Thoracic aorta endothelial cell (primary cell): ENCODE results near the gene CPSF4. TPM values are rescaled to one million over a fixed set of nuclear protein-coding genes. Genes with fewer than 3 reads are reported as not detected.

Source experiments
- total RNA-seq: library from RNA; depleted of rRNA; stranded (reverse); fragments of >200 nt; gene quantifications from 2 replicates; pipeline ENCODE4 v1.2.3, GENCODE V29; 2012

Gene CPSF4
- total RNA-seq = 26.5 and 30.5 TPM in 2 replicates

DNA sequence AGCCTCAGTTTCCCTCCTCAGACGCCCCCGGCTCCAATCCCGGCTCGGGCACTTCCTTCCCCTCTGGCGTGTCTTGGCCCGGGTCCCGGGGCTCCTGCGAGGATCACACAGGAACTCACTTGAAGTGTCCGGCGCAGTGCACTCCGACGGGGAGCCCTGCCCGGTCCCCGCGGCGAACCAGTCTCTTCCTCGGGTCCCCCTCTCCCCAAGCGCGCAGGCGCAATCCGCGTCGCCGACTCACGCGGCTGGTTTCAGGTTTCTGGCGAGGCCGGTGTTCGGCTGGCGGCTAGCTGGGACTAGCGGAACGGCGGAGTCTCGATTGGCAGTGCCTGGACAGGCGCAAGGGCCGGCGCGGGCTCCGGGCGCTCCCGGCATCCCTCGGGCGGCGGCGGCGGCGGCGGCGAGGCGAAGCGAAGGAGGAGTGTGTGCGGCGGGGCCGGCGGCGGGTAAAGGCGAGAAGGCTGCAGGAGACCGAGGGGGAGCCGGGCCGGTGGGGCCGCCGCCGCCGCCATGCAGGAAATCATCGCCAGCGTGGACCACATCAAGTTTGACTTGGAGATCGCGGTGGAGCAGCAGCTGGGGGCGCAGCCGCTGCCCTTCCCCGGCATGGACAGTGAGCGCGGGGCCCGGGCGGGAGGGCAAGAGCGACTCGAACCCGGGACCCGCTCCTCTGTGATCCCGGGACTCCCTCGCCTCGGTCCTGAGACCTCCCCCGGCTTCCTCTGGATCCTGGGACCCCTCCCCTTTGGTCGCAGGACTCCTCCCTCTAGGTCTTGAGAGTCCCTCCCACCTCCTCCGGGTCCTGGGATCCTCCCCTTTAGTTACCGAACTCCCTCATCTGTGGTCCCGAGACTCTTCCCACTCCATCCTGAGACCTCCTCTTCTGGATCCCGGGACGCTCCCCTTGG lies at the start of gene CPSF4, which contains the start of gene PTCD1:
TSS of gene CPSF4 (plus strand) at position 371 of the 908 bp plus-strand sequence. CDS start at position 511, 140 bp downstream.
TSS of gene PTCD1 (minus strand) at position 226 of the 908 bp plus-strand sequence. CDS start 3,556 bp downstream, outside the sequence.

DNA sequence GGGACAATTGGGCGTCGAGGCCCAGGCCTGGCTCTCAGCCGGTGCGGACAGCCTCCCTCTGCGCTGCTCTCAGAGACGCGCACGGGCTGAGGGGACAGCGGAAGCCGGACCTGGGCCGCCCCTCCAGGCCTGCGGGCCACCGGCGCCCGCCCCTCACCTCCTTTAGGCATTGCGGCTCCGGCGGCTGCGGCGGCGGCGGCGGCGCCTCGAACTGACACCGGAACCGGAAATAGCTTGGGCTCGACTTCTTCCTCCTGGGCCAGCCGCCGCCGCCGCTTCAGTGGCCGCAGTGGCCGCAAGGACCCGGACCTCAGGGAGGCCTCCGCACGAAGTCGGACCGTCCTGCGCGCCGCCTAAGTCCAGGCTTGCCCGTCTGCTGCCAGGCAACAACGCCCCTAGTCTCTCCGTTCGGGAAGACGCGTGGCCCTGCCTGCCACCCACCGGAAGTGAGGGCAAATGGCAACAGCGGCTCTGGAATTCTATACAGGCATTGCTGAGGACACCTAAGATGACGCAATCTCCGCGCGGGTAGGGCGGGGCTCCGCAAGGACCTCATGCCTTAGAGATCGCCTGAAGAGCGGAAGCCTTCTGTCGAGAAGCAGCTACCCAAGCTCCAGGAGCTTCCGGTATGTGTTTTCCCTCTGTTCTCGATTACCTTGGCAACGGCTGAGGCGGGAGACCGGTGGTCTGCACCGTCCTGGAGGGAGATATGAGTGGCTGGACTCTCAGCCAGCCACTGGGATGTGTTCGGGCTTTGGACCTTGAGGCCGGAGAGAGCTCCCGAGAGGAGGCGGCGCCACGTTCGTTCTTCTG lies 30.2 kb upstream of the CPSF4 start, which contains the start of the genes BUD31 and PDAP1:
TSS of gene BUD31 (plus strand) at position 591 of the 813 bp plus-strand sequence. CDS start 2,124 bp downstream, outside the sequence.
TSS of gene PDAP1 (minus strand) at position 219 of the 813 bp plus-strand sequence. CDS start at position 170, 49 bp downstream.

DNA sequence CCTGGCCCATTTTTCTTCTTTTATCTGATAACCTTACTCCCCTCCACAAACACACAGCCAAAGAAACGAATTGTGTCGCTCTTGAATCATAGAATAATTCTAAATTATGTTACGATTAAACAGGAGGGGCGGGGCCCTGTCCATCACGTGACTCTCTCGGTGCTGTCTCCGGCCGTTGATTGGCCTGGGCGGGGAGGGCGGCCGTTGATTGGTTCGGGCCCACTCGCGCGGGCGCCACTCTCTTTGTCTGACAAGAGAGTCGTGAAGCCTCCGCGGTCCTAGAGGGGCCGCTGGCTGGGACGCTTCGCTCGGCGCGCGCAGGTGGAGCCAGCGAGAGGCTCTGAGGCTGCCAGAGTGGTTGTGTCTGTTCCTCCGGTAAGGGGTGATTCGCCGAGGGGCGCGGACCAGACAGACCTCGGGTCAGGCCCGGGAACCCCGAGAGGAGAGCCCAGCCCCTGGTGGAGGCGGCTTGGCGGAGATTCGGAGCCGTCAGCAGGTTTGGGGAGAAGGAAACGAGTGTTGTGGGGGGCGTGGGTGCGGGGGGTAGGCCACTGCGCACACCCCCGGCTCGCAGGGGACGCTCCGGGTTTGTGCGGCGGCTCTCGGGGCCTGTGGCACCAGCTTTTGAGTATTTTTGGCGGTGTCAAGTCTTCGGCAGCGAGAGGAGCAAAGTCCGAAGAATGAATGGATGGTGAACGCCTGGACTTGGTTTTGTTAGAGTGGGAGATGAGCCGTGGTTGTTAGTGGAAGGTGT lies 34.0 kb downstream of the CPSF4 start, which contains the start of gene ZNF789:
TSS of gene ZNF789 (plus strand) at position 330 of the 754 bp plus-strand sequence. CDS start 3,567 bp downstream, outside the sequence.

DNA sequence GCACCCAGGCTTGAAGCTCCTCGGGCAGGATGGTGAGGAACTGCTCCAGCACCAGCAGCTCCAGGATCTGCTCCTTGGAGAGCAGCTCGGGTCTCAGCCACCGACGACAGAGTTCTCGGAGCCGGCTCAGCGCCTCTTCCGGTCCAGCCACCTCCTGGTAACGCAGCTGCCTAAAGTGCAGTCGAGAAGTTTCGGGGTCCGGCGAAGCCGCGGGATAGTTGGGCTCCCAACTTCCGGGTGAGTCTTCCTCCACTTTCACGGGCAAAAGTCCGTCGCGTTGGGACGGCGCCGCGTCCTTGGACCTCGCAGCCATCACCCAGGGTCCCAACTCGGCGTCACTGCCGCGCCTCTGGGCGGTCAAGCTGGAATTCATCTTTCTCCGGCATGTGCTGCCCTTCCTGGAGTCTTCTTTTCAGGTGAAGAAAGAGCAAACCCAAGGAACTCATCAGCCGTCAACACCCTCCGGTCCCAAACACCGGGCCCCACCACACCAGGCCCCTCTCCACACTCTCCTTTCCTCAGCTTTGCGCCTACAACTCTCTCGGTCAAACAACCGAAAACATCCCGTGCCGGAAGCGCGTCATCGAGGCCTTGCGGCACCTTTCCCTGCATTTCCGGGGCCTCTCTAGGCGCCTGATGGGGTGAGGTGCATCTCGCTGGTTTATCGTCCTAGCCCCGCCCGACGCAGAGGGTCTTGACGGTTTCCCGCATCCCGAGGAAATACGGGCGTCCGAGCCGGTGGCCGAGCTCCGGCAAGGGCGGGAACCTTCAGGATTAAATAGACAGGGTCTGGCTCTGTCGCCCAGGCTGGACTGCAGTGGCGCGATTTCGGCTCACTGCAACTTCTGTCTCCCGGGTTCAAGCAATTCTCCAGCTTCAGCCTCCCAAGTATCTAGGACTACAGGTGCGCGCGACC lies 61.2 kb downstream of the CPSF4 start, which contains the start of gene ZNF394:
TSS of gene ZNF394 (minus strand) at position 561 of the 916 bp plus-strand sequence. CDS start at position 373, 188 bp downstream.

DNA sequence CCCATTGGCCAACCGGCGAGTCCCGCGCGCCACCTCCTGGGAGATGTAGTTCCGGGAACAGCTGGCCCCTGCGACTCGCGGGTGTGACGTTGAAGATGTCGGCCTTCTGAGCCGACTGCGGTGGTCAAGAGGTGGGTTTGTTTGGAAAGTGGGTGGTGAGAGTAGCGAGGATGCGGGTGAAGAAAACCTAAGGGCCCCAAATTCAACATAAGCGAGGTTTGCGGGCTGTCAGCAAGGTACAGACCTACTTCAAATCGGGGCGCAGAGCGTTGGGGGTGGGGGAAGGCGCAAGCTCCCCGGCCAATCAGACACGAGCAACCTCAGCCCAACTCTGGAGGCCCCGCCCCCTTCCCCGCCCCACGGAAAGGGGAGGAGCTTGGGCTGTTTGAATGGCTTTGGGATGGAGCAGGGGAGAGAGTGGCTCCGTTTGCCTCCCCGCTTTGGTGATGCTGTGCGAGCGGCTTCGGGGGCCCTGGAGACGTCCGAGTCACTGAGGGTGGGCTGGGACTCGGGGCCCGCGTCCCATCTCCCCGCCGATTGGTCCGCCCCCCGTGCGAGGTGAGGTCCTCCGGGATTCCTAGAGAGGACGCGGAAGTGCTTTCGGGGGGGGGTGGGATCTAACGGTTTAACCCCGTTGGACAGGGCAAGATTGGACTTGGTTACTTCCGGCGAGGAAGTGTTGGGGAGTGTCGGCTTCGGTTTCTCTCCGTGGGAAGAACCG lies 66.0 kb downstream of the CPSF4 start, which contains the start of gene ZKSCAN5:
TSS of gene ZKSCAN5 (plus strand) at position 60 of the 721 bp plus-strand sequence. CDS start 1,383 bp downstream, outside the sequence.

Other genes with a start within 250 kb of the CPSF4 start
- not detected in 2 replicates for gene KPNA7, start 230.8 kb upstream of the CPSF4 start, total RNA-seq
- gene MYH16, start 166.1 kb upstream of the CPSF4 start, total RNA-seq = 0.93 and 1.1 TPM in 2 replicates
- gene ARPC1A, start 113.0 kb upstream of the CPSF4 start, total RNA-seq = 229 and 254 TPM in 2 replicates
- 353 and 402 TPM in 2 replicates for gene ARPC1B, start 64.2 kb upstream of the CPSF4 start, total RNA-seq
- gene PDAP1, start 30.3 kb upstream of the CPSF4 start, total RNA-seq = 61.8 and 81.7 TPM in 2 replicates
- 87.8 and 169 TPM in 2 replicates for gene BUD31, start 30.0 kb upstream of the CPSF4 start, total RNA-seq
- 3.3 and 4.0 TPM in 2 replicates for gene PTCD1, start 145 bp upstream of the CPSF4 start, total RNA-seq
- gene ATP5MF, start 27.2 kb downstream of the CPSF4 start, total RNA-seq = 404 and 586 TPM in 2 replicates
- 9.8 and 11.9 TPM in 2 replicates for gene ZNF789, start 33.9 kb downstream of the CPSF4 start, total RNA-seq
- 24.2 and 27.4 TPM in 2 replicates for gene ZNF394, start 61.3 kb downstream of the CPSF4 start, total RNA-seq
- 13.6 and 14.8 TPM in 2 replicates for gene ZKSCAN5, start 65.7 kb downstream of the CPSF4 start, total RNA-seq
- 6.5 and 8.1 TPM in 2 replicates for gene FAM200A, start 113.2 kb downstream of the CPSF4 start, total RNA-seq
- 21.4 and 24.3 TPM in 2 replicates for gene ZNF655, start 119.7 kb downstream of the CPSF4 start, total RNA-seq
- gene TMEM225B, start 159.3 kb downstream of the CPSF4 start, total RNA-seq = 0.43 TPM in 1 of 2 replicates, not detected in the other
- gene ZSCAN25, start 178.0 kb downstream of the CPSF4 start, total RNA-seq = 12.3 and 12.4 TPM in 2 replicates
- gene CYP3A5, start 241.1 kb downstream of the CPSF4 start, total RNA-seq = not detected in 2 replicates